A549 (cell line): ENCODE results near the gene CCDC7. TPM values are rescaled to one million over a fixed set of nuclear protein-coding genes. Genes with fewer than 3 reads are reported as not detected.
A peak's percentile ranks its signal among the peaks of the same experiment; 100 is the strongest.

Source experiments
- ATAC-seq, 2 experiments: fragments of 200-7000 bp in 1 of 2; fragments of >200 bp in 1 of 2; cut with Nextera tagmentation in 1 of 2; cut with Tn5 transposase in 1 of 2; 3 replicates each; pipeline versions ENCODE4 v1.8.0 to v1.9.1; 2018 to 2020; ENCODE audit warnings: mild to moderate bottlenecking in 1 of 2, moderate library complexity in 1 of 2
- CTCF ChIA-PET: fragments of 300-600 bp; sonication (Branson Sonifier 250); formaldehyde crosslinking; extraction: SDS; loops from one replicate; lab custom pipeline; 2021; ENCODE audit warnings: antibody characterized with exemption, inconsistent platforms; lab: Yijun Ruan, JAX
- POLR2A ChIA-PET: fragments of 350-600 bp; formaldehyde crosslinking; extraction: SDS; loops from one replicate; lab custom pipeline; 2021; ENCODE audit warnings: antibody characterized with exemption, inconsistent platforms; lab: Yijun Ruan, JAX
- DNase-seq, 2 experiments: peaks; one replicate each; pipeline versions ENCODE4 v3.0.0 to v3.0.0-alpha.2; 2011 to 2016; ENCODE audit warnings: low read depth in 1 of 2, low spot score in 1 of 2
- FAIRE-seq: peaks from 2 replicates; lab custom pipeline; 2011; peaks lifted over from hg19 to GRCh38; lab: Jason Lieb, UNC
- H3K27ac ChIP-seq, 2 experiments: fragments of >200 bp; sonication (Bioruptor Twin); formaldehyde crosslinking; 3 replicates each; pipeline ENCODE4 v1.5.1; 2016 to 2017
- H3K4me1 ChIP-seq: fragments of >200 bp; sonication (Bioruptor Twin); formaldehyde crosslinking; 3 replicates; pipeline ENCODE4 v1.6.1; 2016
- H3K4me2 ChIP-seq: fragments of >200 bp; sonication (Bioruptor Twin); formaldehyde crosslinking; 3 replicates; pipeline ENCODE4 v1.6.1; 2016
- H3K4me3 ChIP-seq: fragments of >200 bp; sonication (Bioruptor Twin); formaldehyde crosslinking; 3 replicates; pipeline ENCODE4 v1.5.1; 2016
- H3K9me3 ChIP-seq: fragments of >200 bp; sonication (Bioruptor Twin); formaldehyde crosslinking; 3 replicates; pipeline ENCODE4 v1.6.1; 2016
- BHLHE40 ChIP-seq: IDR thresholded peaks from 2 replicates; pipeline ENCODE4 v1.6.1; 2012; ENCODE audit warnings: low read depth, low read length, inconsistent platforms
- CHD4 ChIP-seq: fragments of 200-600 bp; sonication (generic); IDR thresholded peaks from 2 replicates; pipeline ENCODE4 v1.6.1; 2016; ENCODE audit warnings: antibody characterized with exemption, mild to moderate bottlenecking, borderline replicate concordance
- EP300 ChIP-seq, 2 experiments: fragments of >200 bp; sonication (Bioruptor Twin); formaldehyde crosslinking; IDR thresholded peaks; 2 replicates in 1 of 2; 3 replicates in 1 of 2; pipeline ENCODE4 v1.6.1; 2016 to 2017
- ESRRA ChIP-seq: fragments of 150-350 bp; IDR thresholded peaks from 2 replicates; pipeline ENCODE4 v1.6.1; 2014; ENCODE audit warnings: mild to moderate bottlenecking, low read length, borderline replicate concordance
- FOSB ChIP-seq: fragments of 250-450 bp; sonication (Bioruptor Pico); IDR thresholded peaks from 2 replicates; pipeline ENCODE4 v1.5.0; 2020; ENCODE audit warnings: mild to moderate bottlenecking, moderate library complexity
- HEYL ChIP-seq: fragments of 250-450 bp; sonication (Bioruptor Pico); IDR thresholded peaks from 2 replicates; pipeline ENCODE4 v1.8.0; 2021; ENCODE audit warnings: mild to moderate bottlenecking, moderate library complexity
- HOXB13 ChIP-seq: fragments of 250-450 bp; sonication (Bioruptor Pico); IDR thresholded peaks from 2 replicates; pipeline ENCODE4 v1.5.0; 2020; ENCODE audit warnings: low read depth, mild to moderate bottlenecking, moderate library complexity
- JUNB ChIP-seq: fragments of >200 bp; sonication (Bioruptor Twin); formaldehyde crosslinking; IDR thresholded peaks from 2 replicates; pipeline ENCODE4 v1.6.1; 2016
- KDM1A ChIP-seq: fragments of 200-600 bp; sonication (generic); IDR thresholded peaks from 2 replicates; pipeline ENCODE4 v1.6.1; 2016; ENCODE audit warnings: low read depth, mild to moderate bottlenecking
- MYC ChIP-seq: IDR thresholded peaks from 2 replicates; pipeline ENCODE4 v1.6.1; 2012; ENCODE audit warnings: mild to moderate bottlenecking, inconsistent platforms, low read length, improper control_type of control experiment, borderline replicate concordance
- PHF8 ChIP-seq: fragments of 200-600 bp; sonication (generic); IDR thresholded peaks from 2 replicates; pipeline ENCODE4 v1.6.1; 2016; ENCODE audit warnings: low read depth, mild to moderate bottlenecking, antibody characterized with exemption, moderate library complexity, borderline replicate concordance
- POLR2AphosphoS2 ChIP-seq: conservative IDR thresholded peaks from 2 replicates; pipeline ENCODE4 v1.6.1; 2012; ENCODE audit warnings: low read length, improper control_type of control experiment, inconsistent platforms
- REST ChIP-seq: fragments of 200-600 bp; sonication (generic); IDR thresholded peaks from 2 replicates; pipeline ENCODE4 v1.6.1; 2016; ENCODE audit warnings: antibody characterized with exemption, mild to moderate bottlenecking, moderate library complexity
- RFX5 ChIP-seq: fragments of 450-650 bp; IDR thresholded peaks from 2 replicates; pipeline ENCODE4 v1.7.1; 2014; ENCODE audit warnings: antibody characterized with exemption, mild to moderate bottlenecking, moderate library complexity
- ZC3H11A ChIP-seq: fragments of 450-650 bp; IDR thresholded peaks from 2 replicates; pipeline ENCODE4 v1.6.1; 2014; ENCODE audit warnings: antibody characterized with exemption, mild to moderate bottlenecking
- ZFP36 ChIP-seq: fragments of 450-650 bp; IDR thresholded peaks from 2 replicates; pipeline ENCODE4 v1.6.1; 2014; ENCODE audit warnings: borderline replicate concordance; ENCODE audit not compliant: partially characterized antibody
- ZNF302 ChIP-seq: fragments of 250-450 bp; sonication (Bioruptor Pico); IDR thresholded peaks from 2 replicates; pipeline ENCODE4 v1.9.0; 2021; ENCODE audit warnings: inconsistent platforms, mild to moderate bottlenecking, moderate library complexity
- ZSCAN20 ChIP-seq: fragments of 250-450 bp; sonication (Bioruptor Pico); IDR thresholded peaks from 2 replicates; pipeline ENCODE4 v1.8.0; 2022; ENCODE audit warnings: mild to moderate bottlenecking, moderate library complexity
- WGBS: methylation state at CpG from one replicate; pipeline ENCODE4 v1.1.6; 2017; ENCODE audit errors: missing lambda C conversion rate; 5-methylcytosine and 5-hydroxymethylcytosine counted together
- polyA plus RNA-seq, 4 experiments: library from polyadenylated mRNA; depleted of rRNA in 3 of 4; stranded (reverse); fragments of >200 nt; fragmentation: RNase III in 1 of 4; extraction: RNeasy Plus Mini Kit Qiagen cat#74134 plus additional on column Dnase treatment in 1 of 4; gene quantifications; 2 replicates in 3 of 4; 3 replicates in 1 of 4; pipeline ENCODE4 v1.2.3, GENCODE V29; 2011 to 2017
- TF ChIP-seq, protein P1 (sequence below): IDR thresholded peaks from 2 replicates; pipeline ENCODE4 v1.6.1; 2012
- TF ChIP-seq, protein P2 (sequence below): fragments of >200 bp; sonication (Bioruptor Twin); formaldehyde crosslinking; IDR thresholded peaks from 3 replicates; pipeline ENCODE4 v1.5.1; 2016

Gene CCDC7
- polyA plus RNA-seq, 2 of the 4 experiments (the other 2 are of a cell fraction) = 1.2 to 2.9 TPM

DNA sequence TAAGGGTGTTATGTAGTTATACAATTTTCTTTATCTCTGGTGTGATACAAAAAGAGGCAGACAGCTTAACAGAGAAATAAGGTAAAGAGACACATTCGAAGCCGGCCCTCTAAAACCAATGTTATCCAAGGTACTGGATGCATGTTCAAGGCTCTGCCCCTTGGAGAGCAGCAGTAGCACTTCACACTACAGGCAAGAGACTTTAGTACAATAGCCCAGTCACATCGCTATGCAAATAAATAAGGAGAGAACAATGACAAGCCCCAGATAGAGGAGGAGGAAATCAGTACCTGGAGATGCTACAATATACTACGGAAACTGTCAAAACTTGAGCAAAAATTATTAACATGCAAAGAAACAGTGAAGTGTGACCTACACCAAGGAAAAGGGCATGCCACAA is 401.0 kb downstream of the CCDC7 start:
- Histone ChIP-seq H3K4me1 (no peaks in the 10 kb centered on the region), H3K4me3 (no peak overlapping the region), H3K27ac (no peak overlapping the region), H3K9me3 (no peaks in the 10 kb centered on the region), H3K4me2 (no peak overlapping the region)
- CTCF ChIA-PET = no interaction called here
- DNase-seq (no peak), FAIRE-seq (no peak), ATAC-seq (no peak)
- POLR2A ChIA-PET = no interaction called here
- WGBS = 92% methylated on average over 4 of the region's 4 CpGs
- TF ChIP-seq POLR2AphosphoS2 (no peak), REST (no peak), FOSB (CRISPR knock-in tag) (no peak), PHF8 (no peak)

- WGBS = 2% methylated on average over 1 of the region's 1 CpG
- H3K4me1 ChIP-seq = no peaks in the 10 kb centered on the region
- no peak for DNase-seq
- H3K27ac ChIP-seq = no peak overlapping the region
- CTCF ChIA-PET = no interaction called here
- TF ChIP-seq ZSCAN20 = no peak
- FAIRE-seq = peak; percentile 72
- no peak overlapping the region for H3K4me2 ChIP-seq
- POLR2A ChIA-PET = no interaction called here
- no peak for ATAC-seq
- no peak overlapping the region for H3K4me3 ChIP-seq
- peaks cover 5% of the 10 kb centered on the region; the same call in 1 of the 3 replicates for H3K9me3 ChIP-seq
Measured at GRCh38 chr10:32851301-32851700, 405.4 kb downstream of the CCDC7 start.

DNA sequence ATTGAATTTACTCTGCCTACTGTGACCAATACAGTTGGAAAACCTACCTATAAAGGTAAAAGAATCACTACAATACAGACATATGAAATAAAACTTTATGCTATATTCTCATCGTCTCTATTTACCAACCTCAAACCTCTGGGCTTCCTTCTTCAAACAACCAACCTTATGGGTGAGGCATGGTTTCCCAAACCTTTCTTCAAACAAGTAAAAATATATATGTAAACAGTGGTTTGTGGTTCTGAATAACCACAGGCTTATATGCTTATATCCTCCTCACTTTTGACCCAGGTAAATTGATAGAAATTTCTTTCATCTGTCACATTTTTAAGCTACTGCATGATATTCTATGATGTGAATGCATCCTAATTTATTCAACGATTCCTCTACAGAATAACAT is 408.5 kb downstream of the CCDC7 start:
- ChIA-PET POLR2A (no interaction called here), CTCF (no interaction called here)
- ATAC-seq (no peak), FAIRE-seq (no peak), DNase-seq (no peak)
- no peak overlapping the region for H3K4me2 ChIP-seq
- H3K4me3 ChIP-seq = no peak overlapping the region
- H3K9me3 ChIP-seq = peaks cover 5% of the 10 kb centered on the region; the same call in 1 of the 3 replicates
- no peaks in the 10 kb centered on the region for H3K4me1 ChIP-seq
- TF ChIP-seq RFX5 (no peak), MYC (no peak), ZFP36 (no peak), HEYL (CRISPR knock-in tag) (no peak), HOXB13 (CRISPR knock-in tag) (no peak), ESRRA (no peak), KDM1A (no peak), EP300 (IDR thresholded peaks at IDR 0.05) (no peak), BHLHE40 (no peak), JUNB (no peak), ZNF302 (CRISPR knock-in tag) (no peak), CHD4 (no peak), FOSB (CRISPR knock-in tag) (no peak), ZC3H11A (no peak)
- TF ChIP-seq, protein P1, sequence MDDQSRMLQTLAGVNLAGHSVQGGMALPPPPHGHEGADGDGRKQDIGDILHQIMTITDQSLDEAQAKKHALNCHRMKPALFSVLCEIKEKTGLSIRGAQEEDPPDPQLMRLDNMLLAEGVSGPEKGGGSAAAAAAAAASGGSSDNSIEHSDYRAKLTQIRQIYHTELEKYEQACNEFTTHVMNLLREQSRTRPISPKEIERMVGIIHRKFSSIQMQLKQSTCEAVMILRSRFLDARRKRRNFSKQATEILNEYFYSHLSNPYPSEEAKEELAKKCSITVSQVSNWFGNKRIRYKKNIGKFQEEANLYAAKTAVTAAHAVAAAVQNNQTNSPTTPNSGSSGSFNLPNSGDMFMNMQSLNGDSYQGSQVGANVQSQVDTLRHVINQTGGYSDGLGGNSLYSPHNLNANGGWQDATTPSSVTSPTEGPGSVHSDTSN = no peak
- TF ChIP-seq, protein P2, sequence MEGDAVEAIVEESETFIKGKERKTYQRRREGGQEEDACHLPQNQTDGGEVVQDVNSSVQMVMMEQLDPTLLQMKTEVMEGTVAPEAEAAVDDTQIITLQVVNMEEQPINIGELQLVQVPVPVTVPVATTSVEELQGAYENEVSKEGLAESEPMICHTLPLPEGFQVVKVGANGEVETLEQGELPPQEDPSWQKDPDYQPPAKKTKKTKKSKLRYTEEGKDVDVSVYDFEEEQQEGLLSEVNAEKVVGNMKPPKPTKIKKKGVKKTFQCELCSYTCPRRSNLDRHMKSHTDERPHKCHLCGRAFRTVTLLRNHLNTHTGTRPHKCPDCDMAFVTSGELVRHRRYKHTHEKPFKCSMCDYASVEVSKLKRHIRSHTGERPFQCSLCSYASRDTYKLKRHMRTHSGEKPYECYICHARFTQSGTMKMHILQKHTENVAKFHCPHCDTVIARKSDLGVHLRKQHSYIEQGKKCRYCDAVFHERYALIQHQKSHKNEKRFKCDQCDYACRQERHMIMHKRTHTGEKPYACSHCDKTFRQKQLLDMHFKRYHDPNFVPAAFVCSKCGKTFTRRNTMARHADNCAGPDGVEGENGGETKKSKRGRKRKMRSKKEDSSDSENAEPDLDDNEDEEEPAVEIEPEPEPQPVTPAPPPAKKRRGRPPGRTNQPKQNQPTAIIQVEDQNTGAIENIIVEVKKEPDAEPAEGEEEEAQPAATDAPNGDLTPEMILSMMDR = no peak
- H3K27ac ChIP-seq = no peak overlapping the region
- 89% methylated on average over 2 of the region's 2 CpGs for WGBS
